Keratinocyte (primary cell): ENCODE results near the gene MRGPRX3. TPM values are rescaled to one million over a fixed set of nuclear protein-coding genes. Genes with fewer than 3 reads are reported as not detected.

Experiments
- DNase-seq: peaks from one replicate; pipeline ENCODE4 v3.0.0-alpha.2; 2011; ENCODE audit warnings: low read depth, missing footprints, low spot score
- FAIRE-seq: peaks from 2 replicates; lab custom pipeline; 2011; peaks lifted over from hg19 to GRCh38; lab: Jason Lieb, UNC
- H2AFZ ChIP-seq: 2 replicates; pipeline ENCODE4 v1.6.0; 2012; ENCODE audit warnings: low read length, control low read depth, inconsistent platforms; ENCODE audit not compliant: control insufficient read depth
- H3K27ac ChIP-seq: 2 replicates; pipeline ENCODE4 v1.5.1; 2011; ENCODE audit warnings: low read length; ENCODE audit not compliant: control insufficient read depth, insufficient read depth
- H3K27me3 ChIP-seq: 3 replicates; pipeline ENCODE4 v1.6.0; 2011; ENCODE audit warnings: low read length; ENCODE audit not compliant: control insufficient read depth, insufficient read depth; ENCODE audit errors: extremely low read depth
- H3K36me3 ChIP-seq, 2 experiments: 2 replicates in 1 of 2; 3 replicates in 1 of 2; pipeline ENCODE4 v1.5.1; 2011; ENCODE audit warnings: low read length in 2 of 2, mild to moderate bottlenecking in 1 of 2; ENCODE audit not compliant: control insufficient read depth in 2 of 2, insufficient read depth in 2 of 2; ENCODE audit errors: extremely low read depth in 1 of 2
- H3K4me1 ChIP-seq: 3 replicates; pipeline ENCODE4 v1.5.1; 2011; ENCODE audit warnings: low read length; ENCODE audit not compliant: control insufficient read depth, insufficient read depth; ENCODE audit errors: extremely low read depth
- H3K4me2 ChIP-seq: 3 replicates; pipeline ENCODE4 v1.6.0; 2011; ENCODE audit warnings: low read depth, low read length; ENCODE audit not compliant: control insufficient read depth, insufficient read depth; ENCODE audit errors: extremely low read depth
- H3K4me3 ChIP-seq, 3 experiments: fragments of 200-600 bp in 1 of 3; sonication (generic) in 1 of 3; 2 replicates in 2 of 3; 3 replicates in 1 of 3; pipeline ENCODE4 v1.5.1; 2011 to 2016; ENCODE audit warnings: low read length in 3 of 3, mild to moderate bottlenecking in 3 of 3, control low read depth in 2 of 3, inconsistent platforms in 1 of 3, low read depth in 1 of 3, mixed read lengths in 1 of 3, mixed run types in 1 of 3, moderate library complexity in 1 of 3; ENCODE audit not compliant: control insufficient read depth in 2 of 3, insufficient read depth in 2 of 3; ENCODE audit errors: extremely low read depth in 1 of 3
- H3K79me2 ChIP-seq: 2 replicates; pipeline ENCODE4 v1.6.0; 2012; ENCODE audit warnings: low read length; ENCODE audit not compliant: control insufficient read depth, insufficient read depth
- H3K9ac ChIP-seq: 3 replicates; pipeline ENCODE4 v1.6.0; 2011; ENCODE audit warnings: low read length; ENCODE audit not compliant: control insufficient read depth, insufficient read depth; ENCODE audit errors: extremely low read depth
- H3K9me1 ChIP-seq: 3 replicates; pipeline ENCODE4 v1.6.0; 2011; ENCODE audit warnings: low read length; ENCODE audit not compliant: control insufficient read depth, insufficient read depth; ENCODE audit errors: extremely low read depth
- H3K9me3 ChIP-seq: 2 replicates; pipeline ENCODE4 v1.5.1; 2012; ENCODE audit warnings: low read depth, low read length; ENCODE audit not compliant: control insufficient read depth
- H4K20me1 ChIP-seq: 3 replicates; pipeline ENCODE4 v1.6.0; 2011; ENCODE audit warnings: low read length; ENCODE audit not compliant: control insufficient read depth, insufficient read depth; ENCODE audit errors: extremely low read depth
- EZH2 ChIP-seq: IDR thresholded peaks from one replicate; pipeline ENCODE4 v1.6.1; 2012; ENCODE audit warnings: inconsistent platforms, mild to moderate bottlenecking, low read length, moderate library complexity
- dilution Hi-C: fragments of 300-500 bp; cut with MboI; formaldehyde crosslinking; loops from one replicate; pipeline ENCODE4 v1.7.0; 2020; ENCODE audit warnings: low sequenced_read_pairs; ENCODE audit not compliant: extremely low pct_ligation_motif_present
- polyA plus RNA-seq, 5 experiments: library from polyadenylated mRNA; depleted of rRNA in 3 of 5; stranded (reverse) in 3 of 5; stranded (forward) in 1 of 5; unstranded in 1 of 5; fragments of >200 nt; gene quantifications; 1 replicate in 1 of 5; 2 replicates in 3 of 5; 3 replicates in 1 of 5; pipeline versions ENCODE4 v1.2.1 to v1.2.3, GENCODE V29; 2011 to 2012; ENCODE audit warnings: missing spikeins in 2 of 5, low read depth in 1 of 5, low replicate concordance in 1 of 5
- TF ChIP-seq, protein P1 (sequence below), 3 experiments: IDR thresholded peaks in 1 of 3; conservative IDR thresholded peaks in 1 of 3; optimal IDR thresholded peaks in 1 of 3; 2 replicates in 2 of 3; 3 replicates in 1 of 3; pipeline versions ENCODE3 to v1.5.1; 2011; ENCODE audit warnings: low read length in 3 of 3, mild to moderate bottlenecking in 3 of 3, moderate library complexity in 2 of 3, control low read depth in 1 of 3, inconsistent platforms in 1 of 3; ENCODE audit not compliant: insufficient read depth in 2 of 3; ENCODE audit errors: extremely low read depth in 1 of 3

MRGPRX3 gene
- polyA plus RNA-seq, 1 donor (not counting 4 experiments of a cell fraction or from before 2014, with no cell fraction given) = 2.9 TPM

GRCh38 chr11:18105086-18105801 lies 27.1 kb upstream of the MRGPRX3 start:
- dilution Hi-C loops = no loop called here
- Histone ChIP-seq H3K79me2 (peaks cover 27% of the 10 kb centered on the region), H2AFZ (peak overlapping the region; percentile 98), H3K9ac (peak overlapping the region; percentile 84), H3K4me2 (peak overlapping the region; percentile 68), H3K9me1 (peaks cover 2% of the 10 kb centered on the region), H4K20me1 (no peaks in the 10 kb centered on the region), H3K27ac (peak overlapping the region; percentile 67), H3K27me3 (no peaks in the 10 kb centered on the region), H3K9me3 (no peaks in the 10 kb centered on the region), H3K36me3 (peaks cover 11 to 12% of the 10 kb centered on the region in 2 experiments), H3K4me1 (peaks cover 17% of the 10 kb centered on the region), H3K4me3 (peak overlapping the region; percentile 81 to 90 (median 88))
- TF ChIP-seq EZH2 = no peak
- TF ChIP-seq, protein P1, sequence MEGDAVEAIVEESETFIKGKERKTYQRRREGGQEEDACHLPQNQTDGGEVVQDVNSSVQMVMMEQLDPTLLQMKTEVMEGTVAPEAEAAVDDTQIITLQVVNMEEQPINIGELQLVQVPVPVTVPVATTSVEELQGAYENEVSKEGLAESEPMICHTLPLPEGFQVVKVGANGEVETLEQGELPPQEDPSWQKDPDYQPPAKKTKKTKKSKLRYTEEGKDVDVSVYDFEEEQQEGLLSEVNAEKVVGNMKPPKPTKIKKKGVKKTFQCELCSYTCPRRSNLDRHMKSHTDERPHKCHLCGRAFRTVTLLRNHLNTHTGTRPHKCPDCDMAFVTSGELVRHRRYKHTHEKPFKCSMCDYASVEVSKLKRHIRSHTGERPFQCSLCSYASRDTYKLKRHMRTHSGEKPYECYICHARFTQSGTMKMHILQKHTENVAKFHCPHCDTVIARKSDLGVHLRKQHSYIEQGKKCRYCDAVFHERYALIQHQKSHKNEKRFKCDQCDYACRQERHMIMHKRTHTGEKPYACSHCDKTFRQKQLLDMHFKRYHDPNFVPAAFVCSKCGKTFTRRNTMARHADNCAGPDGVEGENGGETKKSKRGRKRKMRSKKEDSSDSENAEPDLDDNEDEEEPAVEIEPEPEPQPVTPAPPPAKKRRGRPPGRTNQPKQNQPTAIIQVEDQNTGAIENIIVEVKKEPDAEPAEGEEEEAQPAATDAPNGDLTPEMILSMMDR (optimal IDR thresholded peaks at IDR 0.05 in 1 of 3, IDR thresholded peaks at IDR 0.05 in 1 of 3, conservative IDR thresholded peaks at IDR 0.05 in 1 of 3; ENCODE audit: extremely low read depth in 1 of 3, insufficient read depth in 2 of 3, low read length in 3 of 3) = no peak
- FAIRE-seq = no peak
- no peak for DNase-seq

GRCh38 chr11:18105802-18106574 lies 26.4 kb upstream of the MRGPRX3 start, which contains the start of gene SAAL1:
Gene SAAL1 (minus strand): TSS chr11:18106082. CDS start chr11:18106041, 41 bp downstream.
- Histone ChIP-seq H2AFZ (peak within 1 kb of the TSS; percentile 98), H3K79me2 (peaks cover 26% of the 10 kb centered on the region), H3K9ac (peak within 1 kb of the TSS; percentile 84), H4K20me1 (no peaks in the 10 kb centered on the region), H3K36me3 (peaks cover 11% of the 10 kb centered on the region in 2 experiments), H3K27me3 (no peaks in the 10 kb centered on the region), H3K4me2 (peak within 1 kb of the TSS; percentile 68), H3K4me3 (peak within 1 kb of the TSS; percentile 81 to 90 (median 88)), H3K9me3 (no peaks in the 10 kb centered on the region), H3K9me1 (peaks cover 2% of the 10 kb centered on the region), H3K4me1 (peaks cover 17% of the 10 kb centered on the region), H3K27ac (peak within 1 kb of the TSS; percentile 67)
- peak; percentile 23 for DNase-seq
- dilution Hi-C loops = no loop called here
- FAIRE-seq = no peak
- TF ChIP-seq EZH2 = no peak
- TF ChIP-seq, protein P1 (optimal IDR thresholded peaks at IDR 0.05 in 1 of 3, IDR thresholded peaks at IDR 0.05 in 1 of 3, conservative IDR thresholded peaks at IDR 0.05 in 1 of 3; ENCODE audit: extremely low read depth in 1 of 3, insufficient read depth in 2 of 3, low read length in 3 of 3) = peak; percentile 72 to 93 (median 77)
